ENCODE measurements around the gene NOL6. TPM values are rescaled to one million over a fixed set of nuclear protein-coding genes. Genes with fewer than 3 reads are reported as not detected.
"Not testable (repeated sequence)": the region's sequence is repeated elsewhere in the genome, so short reads cannot be mapped to it uniquely, and the experiment has no call there.

Gene NOL6
- total RNA-seq, 1 donor from 2014 or later: 60.1 TPM

DNA sequence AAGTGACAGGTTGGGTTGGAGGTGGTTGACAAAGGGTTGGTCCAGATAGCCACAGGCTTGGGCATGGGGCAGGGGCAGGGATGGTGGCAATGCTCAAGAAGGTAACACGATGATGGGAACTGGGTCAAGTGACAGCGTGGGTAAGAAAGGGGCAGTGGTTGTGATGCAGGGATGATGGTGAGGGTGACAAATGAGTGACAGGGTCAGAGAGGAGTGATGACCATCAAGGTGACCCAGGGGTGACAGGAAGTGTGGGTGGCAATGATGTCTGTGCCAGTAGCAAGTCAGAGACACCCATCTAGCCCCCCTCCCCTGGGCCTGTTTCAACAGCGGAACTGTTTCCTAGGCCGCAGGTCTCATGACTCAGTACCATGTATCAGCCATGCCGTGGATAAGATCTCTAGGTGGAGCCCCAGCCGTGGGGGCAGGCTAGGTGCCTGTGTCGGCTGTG is 46.9 kb downstream of the NOL6 start:
- Histone ChIP-seq H3K9ac (ENCODE audit: low read length) (no peak overlapping the region), H3K4me3 (ENCODE audit: insufficient read depth, low read depth, low read length) (no peak overlapping the region), H4K20me1 (ENCODE audit: insufficient read depth, low read length) (no peaks in the 10 kb centered on the region), H3K27me3 (ENCODE audit: insufficient read depth, low read length) (no peaks in the 10 kb centered on the region), H3K36me3 (ENCODE audit: insufficient read depth, low read length) (no peaks in the 10 kb centered on the region), H3K4me1 (ENCODE audit: insufficient read depth, low read length) (no peaks in the 10 kb centered on the region), H3K9me3 (ENCODE audit: insufficient read depth, low read depth, low read length) (no peaks in the 10 kb centered on the region), H3K27ac (ENCODE audit: low read depth, low read length) (no peak overlapping the region), H3K4me2 (ENCODE audit: low read length) (no peak overlapping the region), H2AFZ (ENCODE audit: low read depth, low read length) (no peak overlapping the region), H3K79me2 (ENCODE audit: insufficient read depth, low read length) (no peaks in the 10 kb centered on the region)
- peaks cover 6% of the 10 kb centered on the region for H3K27me3 Mint-ChIP-seq (ENCODE audit: low read depth, unreplicated experiment)
- no peak for FAIRE-seq
- DNase-seq (ENCODE audit: low read depth): no peak
- H3K4me3 Mint-ChIP-seq (ENCODE audit: unreplicated experiment): no peak overlapping the region
- H3K36me3 Mint-ChIP-seq (ENCODE audit: low read depth, unreplicated experiment): peaks cover 4% of the 10 kb centered on the region
- no peaks in the 10 kb centered on the region for H3K4me1 Mint-ChIP-seq (ENCODE audit: low read depth, unreplicated experiment)
- TF ChIP-seq EZH2 (IDR thresholded peaks at IDR 0.05; ENCODE audit: insufficient read depth, low read length): no peak
- TF ChIP-seq, protein P1, sequence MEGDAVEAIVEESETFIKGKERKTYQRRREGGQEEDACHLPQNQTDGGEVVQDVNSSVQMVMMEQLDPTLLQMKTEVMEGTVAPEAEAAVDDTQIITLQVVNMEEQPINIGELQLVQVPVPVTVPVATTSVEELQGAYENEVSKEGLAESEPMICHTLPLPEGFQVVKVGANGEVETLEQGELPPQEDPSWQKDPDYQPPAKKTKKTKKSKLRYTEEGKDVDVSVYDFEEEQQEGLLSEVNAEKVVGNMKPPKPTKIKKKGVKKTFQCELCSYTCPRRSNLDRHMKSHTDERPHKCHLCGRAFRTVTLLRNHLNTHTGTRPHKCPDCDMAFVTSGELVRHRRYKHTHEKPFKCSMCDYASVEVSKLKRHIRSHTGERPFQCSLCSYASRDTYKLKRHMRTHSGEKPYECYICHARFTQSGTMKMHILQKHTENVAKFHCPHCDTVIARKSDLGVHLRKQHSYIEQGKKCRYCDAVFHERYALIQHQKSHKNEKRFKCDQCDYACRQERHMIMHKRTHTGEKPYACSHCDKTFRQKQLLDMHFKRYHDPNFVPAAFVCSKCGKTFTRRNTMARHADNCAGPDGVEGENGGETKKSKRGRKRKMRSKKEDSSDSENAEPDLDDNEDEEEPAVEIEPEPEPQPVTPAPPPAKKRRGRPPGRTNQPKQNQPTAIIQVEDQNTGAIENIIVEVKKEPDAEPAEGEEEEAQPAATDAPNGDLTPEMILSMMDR (IDR thresholded peaks at IDR 0.05; ENCODE audit: insufficient read depth, low read depth, low read length): no peak
- no peak overlapping the region for H3K27ac Mint-ChIP-seq (ENCODE audit: unreplicated experiment)
- H3K9me3 Mint-ChIP-seq (ENCODE audit: unreplicated experiment): peaks cover 4% of the 10 kb centered on the region

DNA sequence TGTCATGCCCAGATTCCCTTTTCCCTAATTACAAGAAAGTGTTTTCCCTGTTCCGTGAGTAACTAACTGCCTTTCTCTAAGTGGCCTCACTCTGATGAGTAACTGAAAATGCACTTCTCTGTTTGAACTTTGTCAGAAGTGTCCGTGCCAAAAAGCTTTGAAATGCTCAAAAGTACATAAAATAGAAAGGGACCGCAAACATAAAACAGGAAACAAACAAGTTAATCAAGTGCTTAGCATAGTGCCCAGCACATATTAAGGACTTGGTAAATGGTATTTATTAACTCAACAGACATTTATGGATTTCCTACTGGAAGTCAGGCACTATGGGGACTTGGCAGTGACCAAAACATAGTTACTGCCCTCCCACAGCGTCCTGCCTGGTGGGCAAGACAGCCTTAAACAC is 48.6 kb downstream of the NOL6 start:
- no peak overlapping the region for H3K27ac Mint-ChIP-seq (ENCODE audit: unreplicated experiment)
- no peaks in the 10 kb centered on the region for H4K20me1 ChIP-seq (ENCODE audit: insufficient read depth, low read length)
- no peaks in the 10 kb centered on the region for H3K79me2 ChIP-seq (ENCODE audit: insufficient read depth, low read length)
- peaks cover 5% of the 10 kb centered on the region for H3K9me3 Mint-ChIP-seq (ENCODE audit: unreplicated experiment)
- no peak for FAIRE-seq
- no peak overlapping the region for H3K9ac ChIP-seq (ENCODE audit: low read length)
- no peak overlapping the region for H3K4me2 ChIP-seq (ENCODE audit: low read length)
- TF ChIP-seq, protein P1 (IDR thresholded peaks at IDR 0.05; ENCODE audit: insufficient read depth, low read depth, low read length): no peak
- TF ChIP-seq EZH2 (IDR thresholded peaks at IDR 0.05; ENCODE audit: insufficient read depth, low read length): no peak
- H3K27me3 ChIP-seq (ENCODE audit: insufficient read depth, low read length): peaks cover 3% of the 10 kb centered on the region
- H3K36me3 ChIP-seq (ENCODE audit: insufficient read depth, low read length): no peaks in the 10 kb centered on the region
- H3K27me3 Mint-ChIP-seq (ENCODE audit: low read depth, unreplicated experiment): peaks cover 7% of the 10 kb centered on the region
- no peaks in the 10 kb centered on the region for H3K36me3 Mint-ChIP-seq (ENCODE audit: low read depth, unreplicated experiment)
- no peak overlapping the region for H3K4me3 ChIP-seq (ENCODE audit: insufficient read depth, low read depth, low read length)
- no peak overlapping the region for H3K4me3 Mint-ChIP-seq (ENCODE audit: unreplicated experiment)
- no peaks in the 10 kb centered on the region for H3K4me1 ChIP-seq (ENCODE audit: insufficient read depth, low read length)
- no peak overlapping the region for H3K27ac ChIP-seq (ENCODE audit: low read depth, low read length)
- H2AFZ ChIP-seq (ENCODE audit: low read depth, low read length): no peak overlapping the region
- H3K4me1 Mint-ChIP-seq (ENCODE audit: low read depth, unreplicated experiment): no peaks in the 10 kb centered on the region
- no peak for DNase-seq (ENCODE audit: low read depth)
- no peaks in the 10 kb centered on the region for H3K9me3 ChIP-seq (ENCODE audit: insufficient read depth, low read depth, low read length)

DNA sequence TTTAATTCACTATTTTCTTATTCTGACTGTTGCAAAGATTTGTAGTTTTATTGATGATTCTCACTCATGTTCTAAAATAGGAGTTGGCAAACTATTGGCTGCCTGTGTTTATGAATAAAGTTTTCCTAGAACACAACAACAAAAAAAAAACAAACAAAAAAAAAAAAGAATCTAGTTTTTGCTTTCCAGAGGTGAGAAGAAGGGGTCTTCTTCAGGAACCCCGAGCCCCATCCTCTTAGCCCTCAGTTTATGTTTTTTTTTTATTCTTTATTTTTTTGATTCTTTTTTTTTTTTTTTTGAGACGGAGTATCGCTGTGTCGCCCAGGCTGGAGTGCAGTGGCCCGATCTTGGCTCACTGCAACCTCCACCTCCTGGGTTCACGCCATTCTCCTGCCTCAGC is 49.2 kb downstream of the NOL6 start:
- not testable (repeated sequence) for H3K36me3 Mint-ChIP-seq (ENCODE audit: low read depth, unreplicated experiment)

DNA sequence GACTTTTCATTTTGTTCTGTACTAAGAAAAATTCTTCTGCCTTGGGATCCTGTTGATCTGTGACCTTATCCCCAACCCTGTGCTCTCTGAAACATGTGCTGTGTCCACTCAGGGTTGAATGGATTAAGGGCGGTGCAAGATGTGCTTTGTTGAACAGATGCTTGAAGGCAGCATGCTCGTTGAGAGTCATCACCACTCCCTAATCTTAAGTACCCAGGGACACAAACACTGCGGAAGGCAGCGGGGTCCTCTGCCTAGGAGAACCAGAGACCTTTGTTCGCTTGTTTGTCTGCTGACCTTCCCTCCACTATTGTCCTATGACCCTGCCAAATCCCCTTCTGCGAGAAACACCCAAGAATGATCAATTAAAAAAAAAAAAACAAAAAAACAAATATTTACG is 49.7 kb downstream of the NOL6 start:
- not testable (repeated sequence) for H3K27ac Mint-ChIP-seq (ENCODE audit: unreplicated experiment); H3K4me3 Mint-ChIP-seq (ENCODE audit: unreplicated experiment); DNase-seq (ENCODE audit: low read depth); FAIRE-seq; H3K9ac ChIP-seq (ENCODE audit: low read length); H3K36me3 Mint-ChIP-seq (ENCODE audit: low read depth, unreplicated experiment); H3K4me2 ChIP-seq (ENCODE audit: low read length); H3K79me2 ChIP-seq (ENCODE audit: insufficient read depth, low read length); H3K9me3 ChIP-seq (ENCODE audit: insufficient read depth, low read depth, low read length); H3K4me1 ChIP-seq (ENCODE audit: insufficient read depth, low read length); H4K20me1 ChIP-seq (ENCODE audit: insufficient read depth, low read length); H3K4me3 ChIP-seq (ENCODE audit: insufficient read depth, low read depth, low read length); H3K27ac ChIP-seq (ENCODE audit: low read depth, low read length); H3K9me3 Mint-ChIP-seq (ENCODE audit: unreplicated experiment); H3K36me3 ChIP-seq (ENCODE audit: insufficient read depth, low read length); H3K27me3 ChIP-seq (ENCODE audit: insufficient read depth, low read length); H3K4me1 Mint-ChIP-seq (ENCODE audit: low read depth, unreplicated experiment); H2AFZ ChIP-seq (ENCODE audit: low read depth, low read length)
- peaks cover 17% of the 10 kb centered on the region for H3K27me3 Mint-ChIP-seq (ENCODE audit: low read depth, unreplicated experiment)

More for the DNA sequence above, 49.2 kb downstream of the NOL6 start:
- H3K27ac Mint-ChIP-seq (ENCODE audit: unreplicated experiment); H4K20me1 ChIP-seq (ENCODE audit: insufficient read depth, low read length); H3K9me3 ChIP-seq (ENCODE audit: insufficient read depth, low read depth, low read length); H3K9me3 Mint-ChIP-seq (ENCODE audit: unreplicated experiment); H3K79me2 ChIP-seq (ENCODE audit: insufficient read depth, low read length); H3K4me3 Mint-ChIP-seq (ENCODE audit: unreplicated experiment); H3K4me3 ChIP-seq (ENCODE audit: insufficient read depth, low read depth, low read length); H2AFZ ChIP-seq (ENCODE audit: low read depth, low read length); H3K4me2 ChIP-seq (ENCODE audit: low read length); H3K9ac ChIP-seq (ENCODE audit: low read length); FAIRE-seq; H3K4me1 ChIP-seq (ENCODE audit: insufficient read depth, low read length); H3K27me3 ChIP-seq (ENCODE audit: insufficient read depth, low read length); H3K27ac ChIP-seq (ENCODE audit: low read depth, low read length); H3K4me1 Mint-ChIP-seq (ENCODE audit: low read depth, unreplicated experiment); DNase-seq (ENCODE audit: low read depth); H3K36me3 ChIP-seq (ENCODE audit: insufficient read depth, low read length): not testable (repeated sequence)
- peaks cover 13% of the 10 kb centered on the region for H3K27me3 Mint-ChIP-seq (ENCODE audit: low read depth, unreplicated experiment)
